Putamen (tissue), 1 donor: ENCODE data around the gene ZRANB3.
A peak's percentile ranks its signal among the peaks of the same experiment; 100 is the strongest.
"Not testable (repeated sequence)": the region's sequence is repeated elsewhere in the genome, so short reads cannot be mapped to it uniquely, and the experiment has no call there.

ENCODE experiments used
- DNase-seq: peaks from one replicate; pipeline ENCODE4 v3.0.0-alpha.2; 2016; ENCODE audit warnings: low spot score

ZRANB3 gene

DNA sequence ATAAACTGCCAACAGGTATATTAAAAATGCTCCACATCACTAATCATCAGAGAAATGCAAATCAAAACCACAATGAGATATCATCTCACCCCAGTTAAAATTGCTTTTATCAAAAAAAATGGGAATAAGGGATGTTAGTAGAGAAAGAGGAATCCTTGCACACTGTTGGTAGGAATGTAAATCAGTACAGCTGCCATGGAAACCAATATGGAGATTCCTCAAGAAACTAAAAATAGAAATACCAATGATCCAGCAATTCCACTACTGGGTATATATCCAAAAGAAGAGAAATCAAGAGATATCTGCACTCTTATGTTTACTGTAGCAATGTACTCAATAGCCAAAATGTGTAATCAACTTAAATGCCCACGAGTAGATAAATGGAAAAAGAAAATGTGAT is 40.6 kb downstream of the ZRANB3 start:
- no peak for DNase-seq

DNA sequence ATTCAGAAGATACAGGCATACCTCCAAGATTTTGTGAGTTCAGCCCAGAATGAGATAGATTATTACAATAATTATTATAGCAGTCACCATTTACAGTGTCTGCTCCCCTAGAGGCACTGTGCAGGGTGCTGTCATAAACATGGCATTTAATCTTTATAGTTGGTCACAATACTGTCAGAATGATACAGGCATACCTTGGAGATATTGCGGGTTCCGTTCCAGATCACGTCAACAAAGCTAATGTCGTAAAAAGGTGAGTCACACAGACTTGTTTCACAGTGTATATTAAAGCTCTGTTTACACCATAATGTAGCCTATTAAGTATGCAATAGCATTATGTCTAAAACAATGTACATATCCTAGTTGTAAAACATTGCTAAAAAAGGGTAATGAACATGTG is 45.6 kb downstream of the ZRANB3 start:
- DNase-seq = no peak

DNA sequence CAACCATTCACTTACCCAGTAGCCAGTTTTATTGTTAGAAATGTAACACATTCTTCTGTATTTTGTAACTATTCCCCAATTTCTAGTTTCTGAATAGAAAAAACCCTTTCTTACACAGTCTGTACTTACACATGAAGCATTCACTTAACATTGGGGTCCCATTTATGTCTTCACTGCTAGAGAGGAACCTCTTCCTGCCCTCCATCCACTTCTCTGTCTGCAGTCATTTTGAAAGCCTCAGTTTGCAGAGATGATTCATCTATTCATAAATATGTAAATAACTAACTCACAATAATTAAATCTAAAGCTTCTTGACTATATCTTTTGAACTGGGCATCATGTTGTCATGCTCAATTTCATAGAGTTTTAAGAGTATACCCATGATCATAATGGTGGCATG is 55.9 kb downstream of the ZRANB3 start:
- no peak for DNase-seq

DNA sequence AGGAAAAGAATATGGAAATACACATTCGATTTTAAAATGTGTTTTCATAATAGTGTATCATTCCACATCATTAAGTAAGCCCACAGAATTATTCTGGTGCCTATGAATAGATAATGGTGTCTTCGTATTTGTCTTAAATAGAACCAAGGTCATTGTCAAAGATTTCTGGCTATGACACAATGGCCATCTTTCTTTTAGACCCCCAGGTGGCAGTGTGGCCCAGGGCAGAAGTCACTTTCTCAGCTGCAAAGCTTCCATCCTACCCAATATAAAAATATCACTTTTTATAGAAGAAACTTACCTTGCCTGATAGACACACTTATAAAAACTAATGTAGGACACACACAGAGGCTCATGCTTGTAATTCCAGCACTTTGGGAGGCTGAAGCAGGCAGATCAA is 57.5 kb downstream of the ZRANB3 start:
- DNase-seq = no peak

DNA sequence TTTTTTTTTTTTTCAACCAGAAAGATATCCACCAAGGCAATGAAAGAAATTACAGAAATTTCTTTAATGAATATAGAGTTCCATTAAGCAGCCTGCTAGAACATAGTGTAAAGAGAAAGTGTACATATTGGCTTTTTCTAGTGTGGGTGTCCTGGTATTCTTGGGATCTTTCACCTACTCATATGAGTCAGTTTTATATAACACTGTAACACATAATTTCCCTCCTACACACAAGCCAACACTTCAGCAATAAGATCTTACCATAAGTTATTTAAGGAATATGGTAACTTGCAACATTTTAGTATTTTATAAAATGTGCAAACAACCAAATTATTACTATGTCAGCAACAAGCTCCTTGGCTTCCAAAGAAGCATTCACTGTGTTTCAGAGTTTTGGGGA is 59.9 kb downstream of the ZRANB3 start:
- peak; percentile 62 for DNase-seq

DNA sequence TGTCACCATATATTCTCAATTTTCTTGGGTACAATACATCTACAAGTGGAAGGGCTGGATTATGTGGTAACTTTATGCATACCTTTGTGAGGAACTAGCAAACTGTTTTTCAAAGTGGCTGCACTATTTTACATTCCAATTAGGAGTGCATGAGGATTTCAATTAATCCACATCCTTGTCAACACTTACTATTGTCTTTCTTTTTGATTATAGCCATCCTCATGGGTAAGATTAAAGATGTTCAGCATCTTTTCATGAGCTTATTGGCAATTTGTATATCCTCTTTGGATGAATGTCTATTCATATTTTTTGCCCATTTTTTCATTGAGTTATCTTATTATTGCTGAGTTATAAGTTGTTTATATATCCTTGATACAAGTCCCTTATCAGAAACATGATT is 73.7 kb downstream of the ZRANB3 start:
- no peak for DNase-seq

DNA sequence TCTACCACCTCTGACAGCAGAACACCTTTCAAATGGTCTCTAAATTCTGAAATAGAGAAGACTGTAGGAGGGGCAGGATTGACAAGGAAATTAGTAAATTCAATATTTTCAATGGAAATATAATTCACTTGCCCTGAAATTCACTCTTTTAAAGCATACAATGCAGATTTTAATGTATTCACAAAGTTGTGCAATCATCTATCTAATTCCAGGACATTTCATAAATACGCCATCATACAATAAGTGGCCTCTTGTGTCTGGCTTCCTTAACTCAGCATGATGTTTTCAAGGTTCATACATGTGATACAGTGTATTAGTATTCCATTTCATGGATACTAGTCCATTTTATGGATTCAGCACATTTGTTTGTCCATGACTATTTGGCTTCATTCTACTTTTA is 74.2 kb downstream of the ZRANB3 start:
- no peak for DNase-seq

DNA sequence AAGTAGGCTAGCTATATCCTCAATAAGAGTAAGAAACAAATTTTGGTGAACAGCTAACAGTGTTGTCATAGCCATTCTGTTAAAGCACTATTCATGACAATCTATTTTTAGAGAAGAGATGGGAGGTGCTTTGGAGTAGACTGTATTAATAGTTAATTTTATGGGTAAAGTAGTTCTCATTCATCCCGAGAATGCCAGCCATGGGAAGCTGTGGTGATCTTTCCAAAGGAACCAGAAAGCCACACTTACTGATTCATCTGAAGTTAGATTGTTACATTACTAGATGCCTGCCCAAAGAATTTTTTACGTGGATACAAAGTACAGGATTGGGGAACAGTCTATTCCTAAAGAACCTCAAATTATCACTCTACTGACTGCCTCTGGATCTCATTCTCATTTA is 74.6 kb downstream of the ZRANB3 start:
- no peak for DNase-seq

DNA sequence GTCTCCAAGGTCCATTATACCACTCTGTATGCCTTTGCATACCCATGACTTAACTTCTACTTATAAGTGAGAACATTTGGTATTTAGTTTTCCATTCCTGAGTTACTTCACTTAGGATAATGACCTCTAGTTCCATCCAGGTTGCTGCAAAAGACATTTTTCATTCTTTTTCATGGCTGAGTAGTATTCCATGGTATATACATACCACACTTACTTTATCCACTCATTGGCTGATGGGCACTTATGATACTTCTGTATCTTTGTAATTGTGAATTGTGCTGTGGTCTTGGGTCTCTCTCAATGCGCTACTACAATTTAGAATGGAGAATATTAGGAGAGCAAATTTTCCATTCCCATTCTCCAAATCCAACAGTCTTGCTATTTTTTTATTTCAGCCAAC is 76.4 kb downstream of the ZRANB3 start:
- no peak for DNase-seq

DNA sequence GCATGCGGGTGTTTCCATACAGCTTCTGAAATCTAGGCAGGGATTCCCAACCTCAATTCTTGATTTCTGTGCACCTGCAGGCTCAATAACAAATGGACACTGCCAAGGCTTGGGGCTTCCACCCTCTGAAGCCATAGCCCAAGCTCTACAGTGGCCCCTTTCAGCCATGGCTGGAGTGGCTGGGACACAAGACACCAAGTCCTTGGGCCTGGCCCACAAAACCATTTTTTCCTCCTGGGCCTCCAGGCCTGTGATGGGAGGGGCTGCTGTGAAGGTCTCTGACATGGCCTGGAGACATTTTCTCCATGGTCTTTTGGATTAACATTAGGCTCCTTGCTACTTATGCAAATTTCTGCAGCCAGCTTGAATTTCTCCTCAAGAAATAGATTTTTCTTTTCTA is 78.0 kb downstream of the ZRANB3 start:
- DNase-seq = not testable (repeated sequence)

DNA sequence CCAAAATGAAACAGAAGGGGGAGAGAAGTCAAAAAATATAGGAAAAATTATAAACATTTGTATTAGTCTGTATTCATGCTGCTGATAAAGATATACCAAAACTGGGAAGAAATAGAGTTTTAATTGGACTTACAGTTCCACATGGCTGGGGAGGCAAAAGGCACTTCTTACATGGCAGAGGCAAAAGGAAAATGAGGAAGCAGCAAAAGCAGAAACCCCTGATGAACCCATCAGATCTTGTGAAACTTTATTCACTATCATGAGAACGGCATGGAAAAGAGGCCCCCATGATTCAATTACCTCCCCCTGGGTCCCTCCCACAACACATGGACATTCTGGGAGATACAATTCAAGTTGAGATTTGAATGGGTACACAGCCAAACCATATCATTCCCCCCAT is 79.1 kb downstream of the ZRANB3 start:
- DNase-seq = no peak

DNA sequence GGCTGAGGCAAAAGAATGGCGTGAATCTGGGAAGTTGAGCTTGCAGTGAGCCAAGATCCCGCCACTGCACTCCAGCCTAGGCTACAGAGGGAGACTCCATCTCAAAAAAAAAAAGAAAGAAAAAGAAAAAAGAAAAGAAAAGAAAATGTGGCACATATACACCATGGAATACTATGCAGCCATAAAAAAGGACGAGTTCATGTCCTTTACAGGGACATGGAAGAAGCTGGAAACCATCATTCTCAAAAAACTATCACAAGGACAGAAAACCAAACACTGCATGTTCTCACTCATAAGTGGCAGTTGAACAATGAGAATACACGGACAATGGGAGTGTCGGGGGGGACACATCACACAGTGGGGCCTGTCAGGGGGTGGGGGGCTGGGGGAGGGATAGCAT is 88.0 kb downstream of the ZRANB3 start:
- DNase-seq = not testable (repeated sequence)

DNA sequence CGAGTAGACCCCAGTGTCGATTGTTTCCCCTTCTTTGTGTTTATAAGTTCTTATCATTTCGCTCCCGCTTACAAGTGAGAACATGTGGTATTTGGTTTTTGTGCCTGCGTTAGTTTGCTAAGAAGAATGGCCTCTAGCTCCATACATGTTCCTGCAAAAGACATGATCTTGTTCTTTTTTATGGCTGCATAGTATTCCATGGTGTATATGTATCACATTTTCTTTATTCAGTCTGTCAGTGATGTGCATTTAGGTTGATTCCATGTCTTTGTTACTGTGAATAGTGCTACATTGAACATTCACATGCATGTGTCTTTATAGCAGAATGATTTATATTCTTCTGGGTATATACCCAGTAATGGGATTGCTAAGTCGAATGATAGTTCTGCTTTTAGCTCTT is 95.9 kb downstream of the ZRANB3 start:
- not testable (repeated sequence) for DNase-seq

DNA sequence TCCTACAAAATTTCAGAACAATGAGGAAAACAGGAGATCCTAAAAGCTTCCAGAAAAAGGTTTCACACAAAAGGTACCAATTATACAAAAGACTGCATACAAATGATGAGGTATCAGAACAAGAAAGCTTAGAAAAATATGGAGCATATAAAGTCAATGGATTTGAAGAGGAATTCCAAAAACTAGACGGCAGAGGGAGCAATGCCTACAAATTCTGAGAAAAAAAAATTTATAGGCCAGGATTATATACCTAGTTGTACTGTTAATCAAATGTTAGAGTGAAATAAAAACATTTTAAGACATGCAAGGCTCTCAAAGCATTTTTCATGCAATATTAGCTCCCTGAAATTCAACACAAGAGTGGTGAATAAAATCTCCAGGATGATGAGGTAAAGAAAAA is 106.2 kb downstream of the ZRANB3 start:
- no peak for DNase-seq

DNA sequence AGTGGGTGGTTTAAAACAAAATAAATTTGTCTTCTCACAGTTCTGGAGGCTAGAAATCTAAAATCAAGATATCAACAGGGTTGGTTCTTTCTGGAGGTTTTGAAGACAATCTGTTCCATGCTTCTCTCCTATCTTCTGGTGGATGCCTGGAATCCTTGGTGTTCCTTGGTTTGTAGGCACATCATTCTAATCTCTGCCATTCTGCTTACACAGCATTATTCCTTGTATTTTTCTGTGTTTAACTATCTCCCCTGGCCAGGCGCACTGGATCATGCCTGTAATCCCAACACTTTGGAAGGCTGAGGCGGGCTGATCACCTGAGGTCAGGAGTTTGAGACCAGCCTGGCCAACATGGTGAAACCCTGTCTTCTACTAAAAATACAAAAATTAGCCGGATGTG is 108.1 kb downstream of the ZRANB3 start:
- no peak for DNase-seq

DNA sequence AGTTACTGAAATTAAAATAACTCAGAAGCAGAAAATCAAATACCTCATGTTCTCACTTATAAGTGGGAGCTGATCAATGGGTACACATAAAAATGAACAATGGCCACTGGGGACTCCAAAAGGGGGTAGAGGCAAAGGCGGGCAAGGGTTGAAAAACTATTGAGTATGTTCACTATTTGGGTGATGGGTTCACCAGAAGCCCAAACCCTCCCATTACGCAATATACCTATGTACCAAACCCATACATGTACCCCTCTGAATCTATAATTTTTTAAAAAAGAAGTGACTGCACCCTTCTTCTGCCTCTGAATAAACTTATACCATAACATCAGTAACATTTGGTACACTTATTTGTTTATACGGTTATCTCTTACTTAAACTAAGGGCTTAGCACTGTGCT is 119.4 kb downstream of the ZRANB3 start:
- DNase-seq = no peak

DNA sequence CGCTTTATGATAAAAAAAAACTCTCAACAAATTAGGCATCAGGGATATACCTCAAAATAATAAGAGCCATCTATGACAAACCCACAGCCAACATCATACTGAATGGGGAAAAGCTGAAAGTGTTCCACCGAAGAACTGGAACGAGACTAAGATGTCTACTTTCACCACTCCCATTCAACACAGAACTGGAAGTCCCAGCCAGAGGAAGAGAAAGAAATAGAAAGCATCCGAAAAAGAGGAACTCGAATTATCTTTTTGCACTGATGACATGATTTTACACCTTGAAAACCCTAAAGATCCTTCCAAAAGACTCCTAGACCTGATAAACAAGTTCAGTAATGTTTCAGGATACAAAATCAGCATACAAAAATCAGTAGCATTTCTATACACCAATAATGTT is 121.6 kb downstream of the ZRANB3 start:
- no peak for DNase-seq

DNA sequence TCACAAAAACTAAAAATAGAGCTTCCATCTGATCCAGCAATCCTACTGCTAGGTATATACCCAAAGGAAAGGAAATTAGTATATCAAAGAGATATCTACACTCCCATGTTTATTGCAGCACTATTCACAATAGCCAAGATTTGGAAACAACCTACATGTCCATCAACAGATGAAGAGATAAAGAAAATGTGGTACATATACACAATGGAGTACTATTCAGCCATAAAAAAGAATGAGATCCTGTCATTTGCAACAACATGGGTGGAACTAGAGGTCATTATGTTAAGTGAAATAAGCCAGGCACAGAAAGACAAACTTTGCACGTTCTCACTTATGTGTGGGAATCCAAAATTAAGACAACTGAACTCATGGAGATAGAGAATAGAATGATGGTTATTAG is 134.8 kb downstream of the ZRANB3 start:
- DNase-seq = not testable (repeated sequence)

DNA sequence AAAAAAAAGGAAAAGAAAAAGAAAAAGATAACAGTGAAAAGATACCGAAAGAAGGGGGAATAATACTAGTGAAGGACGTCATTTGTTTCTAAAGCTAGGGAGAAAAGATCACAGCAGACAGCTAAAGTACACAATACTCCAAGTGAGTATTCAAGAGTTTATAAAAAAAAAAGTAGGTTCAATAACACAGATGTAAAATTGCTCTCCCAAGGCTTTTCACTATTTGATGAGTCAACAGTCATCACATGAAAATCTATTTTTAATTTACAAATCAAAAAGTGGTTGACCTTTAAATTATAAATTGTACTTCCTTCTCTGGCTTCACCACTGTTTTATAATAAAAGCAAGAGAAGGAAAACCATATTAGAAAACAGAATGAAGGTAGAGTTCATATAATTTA is 144.0 kb downstream of the ZRANB3 start:
- DNase-seq = no peak

DNA sequence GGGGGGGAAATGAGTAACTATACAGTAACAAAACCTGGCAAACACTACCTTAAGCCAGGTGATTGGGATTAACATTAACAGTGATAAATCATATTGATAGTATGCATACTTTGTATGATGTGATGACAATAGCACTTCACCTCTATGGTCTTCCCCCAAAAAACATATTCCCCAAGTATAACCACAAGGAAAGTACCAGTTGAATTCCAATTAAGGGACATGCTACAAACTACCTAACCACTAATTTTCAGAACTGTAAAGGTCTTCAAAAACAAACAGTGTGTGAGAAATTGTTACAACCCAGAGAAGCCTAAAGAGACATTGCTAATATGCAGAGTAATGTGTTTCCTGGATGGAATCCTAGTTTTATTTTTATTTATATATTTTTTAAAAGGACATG is 152.4 kb downstream of the ZRANB3 start:
- no peak for DNase-seq

DNA sequence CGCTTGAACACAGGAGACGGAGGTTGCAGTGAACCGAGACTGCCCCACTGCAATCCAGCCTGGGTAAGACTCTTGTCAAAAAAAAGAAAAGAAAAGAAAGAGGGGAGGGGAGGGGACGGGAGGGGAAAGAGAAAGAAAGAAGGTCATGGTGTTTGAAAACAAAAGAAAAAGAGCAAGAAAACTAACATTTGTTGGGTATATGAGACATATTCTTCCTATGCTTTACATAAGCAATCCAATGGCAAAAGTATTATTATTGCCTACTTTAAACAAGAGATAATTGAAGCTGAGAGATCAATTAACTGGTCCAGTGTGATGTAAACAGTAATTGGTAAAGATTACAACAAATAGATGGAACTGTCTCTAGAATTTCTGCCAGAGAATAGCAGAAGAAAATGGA is 157.3 kb downstream of the ZRANB3 start:
- DNase-seq = no peak

DNA sequence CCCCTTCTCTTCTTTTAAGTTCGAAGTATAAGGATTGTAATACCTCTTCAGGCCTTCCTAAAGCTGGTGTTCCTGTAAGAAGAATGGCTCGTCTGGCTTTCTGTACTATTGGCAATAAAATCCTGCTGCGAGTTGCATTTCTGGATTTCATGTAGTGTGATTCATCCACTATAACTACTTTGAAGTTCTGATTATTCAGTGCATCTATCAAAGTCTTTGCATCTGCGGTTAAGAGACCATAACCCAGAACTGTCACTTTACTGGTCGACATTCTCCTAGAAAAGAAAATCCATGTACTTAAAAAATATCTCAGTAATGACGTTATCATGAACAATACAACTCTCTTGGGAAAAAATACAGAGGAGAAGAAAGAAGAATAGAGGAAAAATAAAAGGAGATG is 181.1 kb downstream of the ZRANB3 start:
- DNase-seq = no peak

DNA sequence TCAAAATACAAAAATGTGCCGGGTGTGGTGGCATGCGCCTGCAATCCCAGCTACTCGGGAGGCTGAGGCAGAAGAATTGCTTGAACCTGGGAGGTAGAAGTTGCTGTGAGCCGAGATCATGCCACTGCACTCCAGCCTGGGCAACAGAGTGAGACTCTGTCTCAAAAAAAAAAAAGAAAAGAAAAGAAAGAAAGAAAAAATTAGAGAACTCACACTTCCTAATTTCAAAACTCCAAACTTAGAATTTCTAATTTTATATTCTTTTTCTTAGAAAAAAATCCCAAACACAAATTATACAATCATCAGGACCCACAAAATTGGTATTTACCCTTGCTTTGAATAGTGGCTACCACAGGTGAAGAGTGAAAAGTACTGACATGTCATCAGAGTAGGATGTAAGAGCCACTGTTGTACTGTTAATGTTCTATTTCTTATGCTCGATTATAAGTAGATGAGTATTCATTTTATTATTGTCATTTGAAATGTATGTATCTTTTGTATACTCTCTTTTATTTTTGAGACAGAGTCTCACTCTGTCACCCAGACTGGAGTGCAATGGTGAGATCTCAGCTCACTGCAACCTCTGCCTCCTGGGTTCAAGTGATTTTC is 182.8 kb downstream of the ZRANB3 start:
- DNase-seq = not testable (repeated sequence)

DNA sequence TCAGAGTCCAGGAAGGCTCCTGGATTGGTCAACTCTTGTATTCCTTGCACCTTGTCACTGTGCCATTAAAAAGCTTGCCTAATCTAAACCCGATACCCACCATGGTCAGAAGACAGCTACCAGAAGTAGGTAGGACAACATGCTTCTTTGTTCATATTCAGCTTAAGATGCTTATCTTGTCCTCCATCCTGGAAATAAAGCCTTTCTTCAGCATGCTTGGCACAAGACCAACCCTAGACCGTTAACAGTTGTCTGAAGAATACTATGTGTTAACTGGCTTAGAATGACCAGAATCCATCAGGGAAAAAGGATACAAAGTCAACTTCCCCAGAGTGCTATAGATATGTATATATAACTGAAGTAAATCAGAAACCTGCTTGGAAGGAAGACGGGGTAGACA is 193.9 kb downstream of the ZRANB3 start:
- no peak for DNase-seq

DNA sequence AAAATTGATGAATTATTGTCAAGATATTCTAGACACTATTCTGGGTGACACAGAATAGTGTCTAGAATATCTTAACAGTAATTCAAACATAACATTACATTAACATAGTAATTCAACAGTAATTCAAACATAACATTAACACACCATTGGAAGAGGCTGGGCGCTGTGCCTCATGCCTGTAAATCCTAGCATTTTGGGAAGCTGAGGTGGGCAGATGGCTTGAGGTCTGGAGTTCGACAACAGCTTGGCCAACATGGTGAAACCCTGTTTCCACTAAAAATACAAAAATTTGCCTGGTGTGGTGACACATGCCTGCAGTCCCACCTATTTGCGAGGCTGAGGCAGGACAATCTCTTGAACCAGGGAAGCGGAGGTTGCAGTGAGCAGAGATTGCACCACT is 195.8 kb downstream of the ZRANB3 start:
- no peak for DNase-seq
